Esophagus squamous epithelium (tissue), 5 donors: ENCODE data around the gene PPP2R5C. TPM values are rescaled to one million over a fixed set of nuclear protein-coding genes. Genes with fewer than 3 reads are reported as not detected.

ENCODE experiments used
- DNase-seq: peaks from one replicate; lab custom pipeline; 2025; lab: John Stamatoyannopoulos, UW
- H3K27ac ChIP-seq, 4 donors: fragments of 200-600 bp; sonication (generic); one replicate each; pipeline ENCODE4 v1.5.1; 2016 to 2019; ENCODE audit warnings: mild to moderate bottlenecking in 1 of 4
- H3K27me3 ChIP-seq, 4 donors: fragments of 200-600 bp; sonication (generic); 1 replicate in 3 of 4; 2 replicates in 1 of 4; pipeline versions ENCODE4 v1.5.1 to v1.6.0; 2017 to 2021; ENCODE audit warnings: antibody characterized with exemption in 1 of 4
- H3K36me3 ChIP-seq, 3 donors: fragments of 200-600 bp; sonication (generic); one replicate each; pipeline ENCODE4 v1.5.1; 2016 to 2019
- H3K4me1 ChIP-seq, 3 donors: fragments of 200-600 bp; sonication (generic); one replicate each; pipeline ENCODE4 v1.5.1; 2017 to 2019
- H3K4me3 ChIP-seq, 4 donors: fragments of 200-600 bp; sonication (generic); 1 replicate in 3 of 4; 2 replicates in 1 of 4; pipeline ENCODE4 v1.5.1; 2016 to 2019; ENCODE audit warnings: mild to moderate bottlenecking in 2 of 4, moderate library complexity in 1 of 4
- H3K9me3 ChIP-seq, 3 donors: fragments of 200-600 bp; sonication (generic); one replicate each; pipeline ENCODE4 v1.5.1; 2016 to 2019
- POLR2A ChIP-seq, 4 donors: fragments of 450-650 bp; IDR thresholded peaks; one replicate each; pipeline ENCODE4 v1.6.1; 2017; ENCODE audit warnings: antibody characterized with exemption in 4 of 4, mild to moderate bottlenecking in 4 of 4, moderate library complexity in 3 of 4
- WGBS, 2 donors: methylation state at CpG; one replicate each; pipeline ENCODE4 v1.1.5; 2018; 5-methylcytosine and 5-hydroxymethylcytosine counted together
- intact Hi-C: fragments of 100-400 bp; cut with DNase I; formaldehyde crosslinking; loops from one replicate; pipeline ENCODE4 v1.15.0; 2022
- total RNA-seq, 4 donors: library from RNA; depleted of rRNA; stranded (reverse); fragments of >200 nt; gene quantifications; one replicate each; pipeline ENCODE4 v1.1.0, GENCODE V29; 2016
- TF ChIP-seq, protein P1 (sequence below), 6 experiments: fragments of 450-650 bp in 4 of 6; fragments of 200-600 bp in 2 of 6; sonication (generic) in 2 of 6; IDR thresholded peaks; one replicate each; pipeline ENCODE4 v1.5.1; 2016 to 2019; ENCODE audit warnings: antibody characterized with exemption in 6 of 6, mild to moderate bottlenecking in 4 of 6, moderate library complexity in 4 of 6
- donor health status: DM: yes; HTN: yes; CAD: no.

The PPP2R5C gene
- total RNA-seq, 4 donors from 2014 or later: 66.3 to 92.3 (median 83.4) TPM

DNA sequence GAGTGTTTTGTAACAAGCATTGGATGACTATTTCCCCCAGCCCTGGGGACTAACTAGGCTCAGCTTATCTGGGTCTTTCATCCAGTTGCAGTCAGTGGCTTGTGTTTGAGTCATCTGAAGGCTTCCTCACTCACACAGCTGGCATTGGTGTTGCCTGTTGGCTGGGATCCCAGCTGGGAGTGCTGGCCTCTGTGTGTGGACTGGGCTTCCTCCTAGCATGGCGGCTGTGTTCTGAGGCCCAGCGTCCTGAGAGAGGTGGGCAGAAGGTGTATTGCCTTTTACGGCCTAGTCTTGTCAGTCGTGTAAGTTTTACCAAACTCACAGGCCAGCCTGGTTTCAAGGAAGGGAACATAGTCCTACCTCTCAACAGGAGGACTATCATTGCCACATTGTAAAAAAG is 28.3 kb upstream of the PPP2R5C start:
- no peak for DNase-seq
- Histone ChIP-seq H3K36me3 (no peaks in the 10 kb centered on the region), H3K9me3 (no peaks in the 10 kb centered on the region), H3K4me1 (peaks cover 8 to 19% (median 14%) of the 10 kb centered on the region in 3 donors), H3K4me3 (no peak overlapping the region), H3K27me3 (peaks cover 0 to 13% (median 0%) of the 10 kb centered on the region in 4 donors), H3K27ac (peak overlapping the region in 1 of 4 donors; percentile 21)
- intact Hi-C loops: no loop called here
- TF ChIP-seq POLR2A (IDR thresholded peaks at IDR 0.05): no peak
- 86% methylated on average over 2 of the region's 4 CpGs; no CpG with 5 or more reads in 1 of the 2 donors for WGBS, 2 donors

DNA sequence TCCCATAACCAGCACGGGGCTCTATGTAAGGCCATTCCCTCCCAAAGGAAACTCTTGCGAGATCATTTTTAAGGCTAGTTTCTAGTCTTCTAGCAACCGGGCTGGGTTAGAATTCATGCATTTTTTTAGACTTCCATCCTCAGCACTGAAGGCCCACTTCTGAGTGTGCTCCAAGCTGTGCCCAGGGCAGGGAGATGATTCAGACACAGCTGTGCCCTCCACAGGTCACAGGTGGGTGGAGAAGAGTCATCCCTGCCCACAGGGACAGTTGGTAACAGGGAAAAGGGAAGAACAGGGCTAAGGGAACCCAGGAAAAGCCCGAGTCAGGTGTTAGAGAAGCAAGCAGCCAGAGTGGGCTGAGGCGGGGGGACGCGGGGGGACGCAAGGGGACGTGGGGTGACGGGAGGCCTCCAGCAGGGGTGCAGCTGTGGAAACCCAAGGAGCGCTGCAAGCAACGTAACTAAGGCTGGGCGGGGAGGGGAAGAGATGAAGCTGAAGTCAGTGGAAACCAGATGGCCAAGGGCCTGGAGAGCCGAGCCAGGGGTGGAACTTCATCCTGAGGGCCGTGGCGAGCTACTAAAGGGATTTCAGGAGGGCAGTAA is 27.2 kb upstream of the PPP2R5C start:
- no peak overlapping the region for H3K27ac ChIP-seq
- TF ChIP-seq POLR2A (IDR thresholded peaks at IDR 0.05): no peak
- TF ChIP-seq, protein P1, sequence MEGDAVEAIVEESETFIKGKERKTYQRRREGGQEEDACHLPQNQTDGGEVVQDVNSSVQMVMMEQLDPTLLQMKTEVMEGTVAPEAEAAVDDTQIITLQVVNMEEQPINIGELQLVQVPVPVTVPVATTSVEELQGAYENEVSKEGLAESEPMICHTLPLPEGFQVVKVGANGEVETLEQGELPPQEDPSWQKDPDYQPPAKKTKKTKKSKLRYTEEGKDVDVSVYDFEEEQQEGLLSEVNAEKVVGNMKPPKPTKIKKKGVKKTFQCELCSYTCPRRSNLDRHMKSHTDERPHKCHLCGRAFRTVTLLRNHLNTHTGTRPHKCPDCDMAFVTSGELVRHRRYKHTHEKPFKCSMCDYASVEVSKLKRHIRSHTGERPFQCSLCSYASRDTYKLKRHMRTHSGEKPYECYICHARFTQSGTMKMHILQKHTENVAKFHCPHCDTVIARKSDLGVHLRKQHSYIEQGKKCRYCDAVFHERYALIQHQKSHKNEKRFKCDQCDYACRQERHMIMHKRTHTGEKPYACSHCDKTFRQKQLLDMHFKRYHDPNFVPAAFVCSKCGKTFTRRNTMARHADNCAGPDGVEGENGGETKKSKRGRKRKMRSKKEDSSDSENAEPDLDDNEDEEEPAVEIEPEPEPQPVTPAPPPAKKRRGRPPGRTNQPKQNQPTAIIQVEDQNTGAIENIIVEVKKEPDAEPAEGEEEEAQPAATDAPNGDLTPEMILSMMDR (IDR thresholded peaks at IDR 0.05): no peak
- H3K36me3 ChIP-seq: no peaks in the 10 kb centered on the region
- 82 to 89% methylated on average over 15 to 16 of the region's 16 CpGs for WGBS, 2 donors
- H3K27me3 ChIP-seq: peaks cover 0 to 13% (median 0%) of the 10 kb centered on the region in 4 donors
- H3K9me3 ChIP-seq: no peaks in the 10 kb centered on the region
- H3K4me1 ChIP-seq: peaks cover 8 to 19% (median 14%) of the 10 kb centered on the region in 3 donors
- intact Hi-C loops: no loop called here
- H3K4me3 ChIP-seq: no peak overlapping the region
- DNase-seq: no peak

DNA sequence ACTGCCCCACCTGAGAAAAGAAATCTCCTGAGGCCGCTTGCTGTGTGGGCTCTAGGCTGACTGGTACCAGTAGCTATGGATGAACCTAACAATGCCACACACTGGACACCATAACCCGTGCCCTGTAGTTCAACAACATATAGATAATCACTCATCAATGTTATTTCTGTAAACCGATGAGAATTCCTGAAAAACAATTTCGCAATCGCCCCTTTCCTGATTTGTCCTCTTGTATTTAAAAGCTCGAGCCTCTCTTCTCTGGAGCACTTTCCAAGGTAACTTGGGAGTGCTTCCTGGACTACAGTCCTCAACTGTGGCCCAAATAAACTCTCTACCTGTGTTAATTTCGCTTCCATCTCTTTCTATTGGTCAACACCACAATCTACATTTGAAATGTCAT is 26.1 kb upstream of the PPP2R5C start:
- no peak overlapping the region for H3K27ac ChIP-seq
- H3K4me3 ChIP-seq: no peak overlapping the region
- H3K9me3 ChIP-seq: peaks cover 0 to under 1% (median 0%) of the 10 kb centered on the region in 3 donors
- 77 to 81% methylated on average over 7 of the region's 7 CpGs for WGBS, 2 donors
- peaks cover 8 to 19% (median 14%) of the 10 kb centered on the region in 3 donors for H3K4me1 ChIP-seq
- TF ChIP-seq POLR2A (IDR thresholded peaks at IDR 0.05): no peak
- TF ChIP-seq, protein P1 (IDR thresholded peaks at IDR 0.05): no peak
- H3K27me3 ChIP-seq: peaks cover 0 to 13% (median 0%) of the 10 kb centered on the region in 4 donors
- intact Hi-C loops: no loop called here
- no peaks in the 10 kb centered on the region for H3K36me3 ChIP-seq
- no peak for DNase-seq

GRCh38 chr14:101736071-101736470 is 25.4 kb upstream of the PPP2R5C start:
- no peak overlapping the region for H3K27ac ChIP-seq
- peaks cover 0 to 6% (median 0%) of the 10 kb centered on the region in 3 donors for H3K9me3 ChIP-seq
- H3K4me1 ChIP-seq: peaks cover 8 to 13% (median 11%) of the 10 kb centered on the region in 3 donors
- WGBS, 2 donors: 69 to 87% methylated on average over 2 to 4 of the region's 4 CpGs
- DNase-seq: no peak
- peaks cover 0 to 13% (median 0%) of the 10 kb centered on the region in 4 donors for H3K27me3 ChIP-seq
- no peak for TF ChIP-seq POLR2A (IDR thresholded peaks at IDR 0.05)
- TF ChIP-seq, protein P1 (IDR thresholded peaks at IDR 0.05): no peak
- H3K4me3 ChIP-seq: no peak overlapping the region
- intact Hi-C loops: no loop called here
- H3K36me3 ChIP-seq: no peaks in the 10 kb centered on the region

GRCh38 chr14:101736585-101736984 is 24.9 kb upstream of the PPP2R5C start:
- peaks cover 5 to 8% (median 7%) of the 10 kb centered on the region in 3 donors for H3K4me1 ChIP-seq
- intact Hi-C loops: no loop called here
- no peak for DNase-seq
- H3K9me3 ChIP-seq: peaks cover 0 to 9% (median 0%) of the 10 kb centered on the region in 3 donors
- H3K27ac ChIP-seq: no peak overlapping the region
- WGBS, 2 donors: 76 to 77% methylated on average over 6 to 7 of the region's 8 CpGs
- H3K4me3 ChIP-seq: no peak overlapping the region
- TF ChIP-seq POLR2A (IDR thresholded peaks at IDR 0.05): no peak
- TF ChIP-seq, protein P1 (IDR thresholded peaks at IDR 0.05): no peak
- peaks cover 0 to 13% (median 0%) of the 10 kb centered on the region in 4 donors for H3K27me3 ChIP-seq
- no peaks in the 10 kb centered on the region for H3K36me3 ChIP-seq
